ENCODE measurements around the gene DEPDC5.
"Not testable (repeated sequence)": the region's sequence is repeated elsewhere in the genome, so short reads cannot be mapped to it uniquely, and the experiment has no call there.

The DEPDC5 gene

GRCh38 chr22:31812977-31813605, 59.3 kb downstream of the DEPDC5 start:
- H2BK120ac ChIP-seq (ENCODE audit: low read depth, low read length): no peak overlapping the region
- H3K79me1 ChIP-seq (ENCODE audit: low read length): no peaks in the 10 kb centered on the region
- no peak overlapping the region for H3K23ac ChIP-seq (ENCODE audit: low read length)
- no peak for DNase-seq
- no peak overlapping the region for H3K4me3 ChIP-seq (ENCODE audit: low read length)
- no peak overlapping the region for H2BK15ac ChIP-seq (replicated peaks; ENCODE audit: low read depth)
- H2BK5ac ChIP-seq (ENCODE audit: low read length): no peak overlapping the region
- no peak overlapping the region for H3K4me2 ChIP-seq (ENCODE audit: low read length)
- H4K5ac ChIP-seq (ENCODE audit: low read length): no peak overlapping the region
- no peaks in the 10 kb centered on the region for H3K4me1 ChIP-seq (ENCODE audit: control insufficient read depth, low read depth, low read length)
- no peaks in the 10 kb centered on the region for H3K27me3 ChIP-seq (ENCODE audit: insufficient read depth, low read length, poor library complexity)
- no peak overlapping the region for H3K56ac ChIP-seq (ENCODE audit: low read length)
- no peak overlapping the region for H3K4ac ChIP-seq (ENCODE audit: low read depth, low read length)
- no peak overlapping the region for H3K27ac ChIP-seq (ENCODE audit: low read depth, low read length)
- no peak overlapping the region for H2AK5ac ChIP-seq (ENCODE audit: low read length)
- H3K9ac ChIP-seq (ENCODE audit: low read length): no peak overlapping the region
- peaks cover 3% of the 10 kb centered on the region for H3K36me3 ChIP-seq (ENCODE audit: control insufficient read depth, insufficient read depth, low read length)
- no peak overlapping the region for H3K18ac ChIP-seq (ENCODE audit: low read length)
- no peaks in the 10 kb centered on the region for H3K79me2 ChIP-seq (ENCODE audit: control insufficient read depth, insufficient read depth, low read length)
- WGBS (ENCODE audit: extremely low coverage, insufficient coverage, low lambda C conversion rate): no CpG with 5 or more reads among the region's 6 CpGs
- no peak overlapping the region for H4K8ac ChIP-seq (ENCODE audit: low read depth, low read length)

- H3K4me3 ChIP-seq (ENCODE audit: low read length); H2BK5ac ChIP-seq (ENCODE audit: low read length); H2AK5ac ChIP-seq (ENCODE audit: low read length); H3K56ac ChIP-seq (ENCODE audit: low read length); H3K23ac ChIP-seq (ENCODE audit: low read length); H2BK15ac ChIP-seq (replicated peaks; ENCODE audit: low read depth); H3K36me3 ChIP-seq (ENCODE audit: control insufficient read depth, insufficient read depth, low read length); H3K79me2 ChIP-seq (ENCODE audit: control insufficient read depth, insufficient read depth, low read length); H3K4ac ChIP-seq (ENCODE audit: low read depth, low read length); H3K4me2 ChIP-seq (ENCODE audit: low read length); DNase-seq; H3K18ac ChIP-seq (ENCODE audit: low read length); H2BK120ac ChIP-seq (ENCODE audit: low read depth, low read length); H4K8ac ChIP-seq (ENCODE audit: low read depth, low read length); H3K79me1 ChIP-seq (ENCODE audit: low read length); H3K27me3 ChIP-seq (ENCODE audit: insufficient read depth, low read length, poor library complexity); H3K27ac ChIP-seq (ENCODE audit: low read depth, low read length); H3K4me1 ChIP-seq (ENCODE audit: control insufficient read depth, low read depth, low read length); H3K9ac ChIP-seq (ENCODE audit: low read length); H4K5ac ChIP-seq (ENCODE audit: low read length): not testable (repeated sequence)
- WGBS (ENCODE audit: extremely low coverage, insufficient coverage, low lambda C conversion rate): no CpG with 5 or more reads among the region's 7 CpGs
Observed at GRCh38 chr22:31813898-31814297, 60.1 kb downstream of the DEPDC5 start.

DNA sequence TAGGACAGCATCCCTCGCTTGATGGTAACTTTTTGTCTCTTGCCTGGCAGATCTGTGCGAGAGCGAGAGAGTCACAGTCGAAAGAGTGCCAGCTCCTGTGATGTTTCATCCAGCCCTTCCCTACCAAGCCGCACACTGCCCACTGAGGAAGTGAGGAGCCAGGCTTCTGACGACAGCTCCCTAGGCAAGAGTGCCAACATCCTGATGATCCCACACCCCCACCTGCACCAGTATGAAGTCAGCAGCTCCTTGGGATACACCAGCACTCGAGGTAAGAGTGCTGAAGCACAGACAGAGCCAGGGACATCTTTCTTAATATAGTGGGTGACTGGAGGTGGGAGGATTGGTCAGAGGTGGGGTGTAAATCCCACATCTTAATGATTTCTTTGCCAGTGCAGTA, 61.1 kb downstream of the DEPDC5 start:
- Histone ChIP-seq H3K23ac (ENCODE audit: low read length) (no peak overlapping the region), H2AK5ac (ENCODE audit: low read length) (no peak overlapping the region), H3K9ac (ENCODE audit: low read length) (no peak overlapping the region), H2BK5ac (ENCODE audit: low read length) (no peak overlapping the region), H3K56ac (ENCODE audit: low read length) (no peak overlapping the region), H3K4me1 (ENCODE audit: control insufficient read depth, low read depth, low read length) (no peaks in the 10 kb centered on the region), H2BK15ac (replicated peaks; ENCODE audit: low read depth) (no peak overlapping the region), H2BK120ac (ENCODE audit: low read depth, low read length) (no peak overlapping the region), H3K18ac (ENCODE audit: low read length) (no peak overlapping the region), H3K4me2 (ENCODE audit: low read length) (no peak overlapping the region), H3K27me3 (ENCODE audit: insufficient read depth, low read length, poor library complexity) (no peaks in the 10 kb centered on the region), H4K5ac (ENCODE audit: low read length) (no peak overlapping the region), H3K79me1 (ENCODE audit: low read length) (no peaks in the 10 kb centered on the region), H3K4ac (ENCODE audit: low read depth, low read length) (no peak overlapping the region), H3K79me2 (ENCODE audit: control insufficient read depth, insufficient read depth, low read length) (no peaks in the 10 kb centered on the region), H3K4me3 (ENCODE audit: low read length) (no peak overlapping the region), H4K8ac (ENCODE audit: low read depth, low read length) (no peak overlapping the region), H3K36me3 (ENCODE audit: control insufficient read depth, insufficient read depth, low read length) (peaks cover 8% of the 10 kb centered on the region), H3K27ac (ENCODE audit: low read depth, low read length) (no peak overlapping the region)
- WGBS (ENCODE audit: extremely low coverage, insufficient coverage, low lambda C conversion rate): no CpG with 5 or more reads among the region's 7 CpGs
- DNase-seq: no peak

DNA sequence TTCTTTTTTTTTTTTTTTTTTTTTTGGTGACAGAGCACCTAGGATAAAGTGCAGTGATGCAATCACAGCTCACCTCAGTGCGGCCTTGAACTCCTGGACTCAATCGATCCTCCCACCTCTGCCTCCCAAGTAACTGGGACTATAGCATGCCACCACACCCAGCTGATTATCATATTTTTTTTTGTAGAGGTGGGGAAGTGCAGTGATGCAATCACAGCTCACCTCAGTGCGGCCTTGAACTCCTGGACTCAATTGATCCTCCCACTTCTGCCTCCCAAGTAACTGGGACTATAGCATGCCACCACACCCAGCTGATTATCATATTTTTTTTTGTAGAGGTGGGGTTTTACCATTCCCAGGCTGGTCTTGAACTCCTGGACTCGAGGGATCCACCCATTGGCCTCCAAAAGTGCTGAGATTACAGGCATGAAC, 61.6 kb downstream of the DEPDC5 start:
- H2BK15ac ChIP-seq (replicated peaks; ENCODE audit: low read depth); H3K4me3 ChIP-seq (ENCODE audit: low read length); H3K9ac ChIP-seq (ENCODE audit: low read length); H3K79me1 ChIP-seq (ENCODE audit: low read length); H3K23ac ChIP-seq (ENCODE audit: low read length); H3K27ac ChIP-seq (ENCODE audit: low read depth, low read length); H2BK5ac ChIP-seq (ENCODE audit: low read length); H3K4ac ChIP-seq (ENCODE audit: low read depth, low read length); H2BK120ac ChIP-seq (ENCODE audit: low read depth, low read length); H3K79me2 ChIP-seq (ENCODE audit: control insufficient read depth, insufficient read depth, low read length); H3K18ac ChIP-seq (ENCODE audit: low read length); H3K27me3 ChIP-seq (ENCODE audit: insufficient read depth, low read length, poor library complexity); H3K4me2 ChIP-seq (ENCODE audit: low read length); H3K56ac ChIP-seq (ENCODE audit: low read length); H3K36me3 ChIP-seq (ENCODE audit: control insufficient read depth, insufficient read depth, low read length); H2AK5ac ChIP-seq (ENCODE audit: low read length); H4K5ac ChIP-seq (ENCODE audit: low read length); DNase-seq; H4K8ac ChIP-seq (ENCODE audit: low read depth, low read length); H3K4me1 ChIP-seq (ENCODE audit: control insufficient read depth, low read depth, low read length): not testable (repeated sequence)
- no CpG with 5 or more reads among the region's 4 CpGs for WGBS (ENCODE audit: extremely low coverage, insufficient coverage, low lambda C conversion rate)

DNA sequence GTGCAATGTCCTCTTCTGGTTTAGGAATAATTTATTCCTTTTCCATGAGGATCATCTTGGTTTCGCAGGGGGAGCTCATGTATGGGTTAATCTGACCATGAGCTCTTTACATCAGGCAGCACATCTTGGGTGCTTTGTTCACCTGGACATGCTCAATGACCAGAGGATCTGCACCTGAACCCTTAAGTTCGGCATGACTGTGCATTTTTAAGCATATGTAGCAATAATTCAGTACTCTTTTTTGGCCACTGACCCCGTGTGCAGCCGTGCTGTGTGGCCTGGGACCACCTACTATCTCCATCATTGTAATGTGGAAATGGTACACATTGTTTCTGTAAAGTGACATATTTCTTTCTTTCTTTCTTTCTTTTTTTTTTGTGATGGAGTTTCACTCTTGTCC, 62.9 kb downstream of the DEPDC5 start:
- no peak overlapping the region for H3K27ac ChIP-seq (ENCODE audit: low read depth, low read length)
- no peaks in the 10 kb centered on the region for H3K27me3 ChIP-seq (ENCODE audit: insufficient read depth, low read length, poor library complexity)
- H3K36me3 ChIP-seq (ENCODE audit: control insufficient read depth, insufficient read depth, low read length): peaks cover 8% of the 10 kb centered on the region
- H3K56ac ChIP-seq (ENCODE audit: low read length): no peak overlapping the region
- H2BK120ac ChIP-seq (ENCODE audit: low read depth, low read length): no peak overlapping the region
- no peaks in the 10 kb centered on the region for H3K4me1 ChIP-seq (ENCODE audit: control insufficient read depth, low read depth, low read length)
- no peaks in the 10 kb centered on the region for H3K79me2 ChIP-seq (ENCODE audit: control insufficient read depth, insufficient read depth, low read length)
- H3K18ac ChIP-seq (ENCODE audit: low read length): no peak overlapping the region
- no peak overlapping the region for H3K9ac ChIP-seq (ENCODE audit: low read length)
- no peak overlapping the region for H2BK15ac ChIP-seq (replicated peaks; ENCODE audit: low read depth)
- H3K23ac ChIP-seq (ENCODE audit: low read length): no peak overlapping the region
- WGBS (ENCODE audit: extremely low coverage, insufficient coverage, low lambda C conversion rate): no CpG with 5 or more reads among the region's 4 CpGs
- H2BK5ac ChIP-seq (ENCODE audit: low read length): no peak overlapping the region
- H3K79me1 ChIP-seq (ENCODE audit: low read length): no peaks in the 10 kb centered on the region
- H3K4me2 ChIP-seq (ENCODE audit: low read length): no peak overlapping the region
- H3K4me3 ChIP-seq (ENCODE audit: low read length): no peak overlapping the region
- H4K5ac ChIP-seq (ENCODE audit: low read length): no peak overlapping the region
- no peak overlapping the region for H3K4ac ChIP-seq (ENCODE audit: low read depth, low read length)
- no peak overlapping the region for H2AK5ac ChIP-seq (ENCODE audit: low read length)
- DNase-seq: no peak
- H4K8ac ChIP-seq (ENCODE audit: low read depth, low read length): no peak overlapping the region
